K562 (cell line): ENCODE measurements around the gene AREL1. TPM values are rescaled to one million over a fixed set of nuclear protein-coding genes. Genes with fewer than 3 reads are reported as not detected.

ENCODE experiments used
- CCNT2 ChIP-seq: IDR thresholded peaks from 2 replicates; pipeline ENCODE4 v1.6.1; 2011; ENCODE audit warnings: borderline replicate concordance, low read depth, mild to moderate bottlenecking, moderate library complexity, mixed read lengths, low read length; ENCODE audit not compliant: insufficient read length; ENCODE audit errors: extremely low read depth
- JUN ChIP-seq, 2 experiments: sonication (generic) in 1 of 2; formaldehyde crosslinking in 1 of 2; IDR thresholded peaks; 2 replicates each; pipeline versions ENCODE4 v1.6.1 to v1.8.0; 2012 to 2022; ENCODE audit warnings: borderline replicate concordance in 2 of 2, mild to moderate bottlenecking in 2 of 2, improper control_type of control experiment in 1 of 2, low read depth in 1 of 2, low read length in 1 of 2, missing genetic modification reagents in 1 of 2
- MTA1 ChIP-seq: fragments of 450-650 bp; IDR thresholded peaks from 2 replicates; pipeline ENCODE4 v1.6.1; 2017; ENCODE audit warnings: borderline replicate concordance
- NR4A1 ChIP-seq, 2 experiments: fragments of 250-450 bp in 1 of 2; fragments of 450-650 bp in 1 of 2; sonication (Bioruptor Pico) in 1 of 2; IDR thresholded peaks; 2 replicates each; pipeline versions ENCODE4 v1.4.0 to v1.6.1; 2016 to 2020; ENCODE audit warnings: mild to moderate bottlenecking in 2 of 2, missing compliant biosample characterization in 1 of 2, missing genetic modification characterization in 1 of 2, moderate library complexity in 1 of 2
- PHF8 ChIP-seq: fragments of 200-600 bp; sonication (generic); IDR thresholded peaks from 2 replicates; pipeline ENCODE4 v1.6.1; 2012; ENCODE audit warnings: mixed run types, mild to moderate bottlenecking, inconsistent platforms, low read length, moderate library complexity, borderline replicate concordance
- PHTF2 ChIP-seq: fragments of 250-450 bp; sonication (Bioruptor Pico); IDR thresholded peaks from 2 replicates; pipeline ENCODE4 v1.5.0; 2021; ENCODE audit warnings: mild to moderate bottlenecking
- RBBP5 ChIP-seq: fragments of 200-600 bp; sonication (generic); IDR thresholded peaks from 2 replicates; pipeline ENCODE4 v1.6.1; 2012; ENCODE audit warnings: borderline replicate concordance, mild to moderate bottlenecking, low read length, control low read depth, inconsistent platforms; ENCODE audit not compliant: insufficient read depth, poor library complexity, severe bottlenecking
- TAF9B ChIP-seq: fragments of 450-650 bp; IDR thresholded peaks from 2 replicates; pipeline ENCODE4 v1.6.1; 2018; ENCODE audit warnings: mild to moderate bottlenecking; ENCODE audit not compliant: partially characterized antibody
- U2AF2 ChIP-seq: fragments of 200-400 bp; formaldehyde crosslinking; optimal IDR thresholded peaks from 2 replicates; pipeline ENCODE3; 2017; ENCODE audit warnings: low read depth, mild to moderate bottlenecking, low read length
- ZKSCAN3 ChIP-seq: fragments of 250-450 bp; sonication (Bioruptor Pico); IDR thresholded peaks from 2 replicates; pipeline ENCODE4 v1.4.0; 2020
- polyA plus RNA-seq, 8 experiments: library from polyadenylated mRNA; depleted of rRNA in 4 of 8; stranded (reverse) in 5 of 8; unstranded in 3 of 8; fragments of >200 nt; fragmentation: Nextera tagmentation in 2 of 8; fragmentation: Illumina TruSeq in 1 of 8; extraction: Ambion mirVana in 2 of 8; extraction: Trizol in 1 of 8; gene quantifications; 2 replicates each; pipeline versions ENCODE4 v1.2.1 to v1.2.3, GENCODE V29; 2011 to 2014; ENCODE audit warnings: inconsistent platforms in 1 of 8, missing spikeins in 1 of 8
- total RNA-seq, 7 experiments: library from RNA; depleted of rRNA in 6 of 7; stranded (reverse); fragments of >200 nt in 6 of 7; fragmentation: Illumina TruSeq in 2 of 7; extraction: Trizol in 2 of 7; gene quantifications; 2 replicates each; pipeline versions ENCODE4 v1.2.1 to v1.2.3, GENCODE V29; 2011 to 2021; ENCODE audit warnings: low replicate concordance in 1 of 7
- TF ChIP-seq, protein P1 (sequence below): sonication (generic); formaldehyde crosslinking; IDR thresholded peaks from 2 replicates; pipeline ENCODE4 v1.8.1; 2023; ENCODE audit warnings: mild to moderate bottlenecking, missing genetic modification reagents
- TF ChIP-seq, protein P2 (sequence below): fragments of 200-600 bp; sonication (generic); IDR thresholded peaks from one replicate; pipeline ENCODE4 v1.6.1; 2012; ENCODE audit warnings: mild to moderate bottlenecking, low read depth, low read length, inconsistent platforms

The AREL1 gene
- total and polyA plus RNA-seq, 9 of the 15 experiments (the other 6 are each of a cell fraction or from before 2014, with no cell fraction given): 6.0 to 24.8 (median 16.6) TPM

DNA sequence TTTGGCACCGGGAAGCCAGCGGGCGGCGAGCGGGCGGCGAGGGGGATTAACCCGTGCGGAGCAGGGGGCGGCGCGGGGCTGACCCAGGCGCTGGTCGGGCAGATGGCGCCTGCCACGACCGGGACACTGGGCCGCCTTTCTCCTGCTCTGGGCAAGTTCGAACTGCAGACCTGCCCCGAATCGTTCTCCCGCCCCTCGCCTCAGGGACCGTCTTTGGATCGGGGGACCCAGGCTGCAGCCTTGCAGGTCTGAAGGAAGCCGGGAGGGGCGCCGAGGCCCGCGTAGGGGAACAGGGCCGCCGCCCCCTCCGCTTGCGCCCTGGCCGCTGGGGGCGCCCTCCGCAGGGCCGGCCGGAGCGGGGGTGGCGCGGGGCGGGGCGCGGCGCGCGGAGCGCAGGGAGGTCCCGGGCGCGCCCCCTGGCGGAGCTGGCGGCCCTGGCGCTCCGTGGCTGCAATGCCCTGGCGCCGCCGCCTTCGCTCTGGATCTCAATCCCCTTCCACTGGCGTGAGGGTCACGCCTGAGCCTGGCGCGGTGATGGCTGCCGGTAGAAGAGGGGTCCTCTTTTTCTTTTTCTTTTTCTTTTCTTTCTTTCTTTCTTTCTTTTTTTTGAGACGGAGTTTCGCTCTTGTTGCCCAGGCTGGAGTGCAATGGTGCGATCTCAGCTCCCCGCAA lies 100.4 kb downstream of the AREL1 start (continued):
- TF ChIP-seq, protein P1, sequence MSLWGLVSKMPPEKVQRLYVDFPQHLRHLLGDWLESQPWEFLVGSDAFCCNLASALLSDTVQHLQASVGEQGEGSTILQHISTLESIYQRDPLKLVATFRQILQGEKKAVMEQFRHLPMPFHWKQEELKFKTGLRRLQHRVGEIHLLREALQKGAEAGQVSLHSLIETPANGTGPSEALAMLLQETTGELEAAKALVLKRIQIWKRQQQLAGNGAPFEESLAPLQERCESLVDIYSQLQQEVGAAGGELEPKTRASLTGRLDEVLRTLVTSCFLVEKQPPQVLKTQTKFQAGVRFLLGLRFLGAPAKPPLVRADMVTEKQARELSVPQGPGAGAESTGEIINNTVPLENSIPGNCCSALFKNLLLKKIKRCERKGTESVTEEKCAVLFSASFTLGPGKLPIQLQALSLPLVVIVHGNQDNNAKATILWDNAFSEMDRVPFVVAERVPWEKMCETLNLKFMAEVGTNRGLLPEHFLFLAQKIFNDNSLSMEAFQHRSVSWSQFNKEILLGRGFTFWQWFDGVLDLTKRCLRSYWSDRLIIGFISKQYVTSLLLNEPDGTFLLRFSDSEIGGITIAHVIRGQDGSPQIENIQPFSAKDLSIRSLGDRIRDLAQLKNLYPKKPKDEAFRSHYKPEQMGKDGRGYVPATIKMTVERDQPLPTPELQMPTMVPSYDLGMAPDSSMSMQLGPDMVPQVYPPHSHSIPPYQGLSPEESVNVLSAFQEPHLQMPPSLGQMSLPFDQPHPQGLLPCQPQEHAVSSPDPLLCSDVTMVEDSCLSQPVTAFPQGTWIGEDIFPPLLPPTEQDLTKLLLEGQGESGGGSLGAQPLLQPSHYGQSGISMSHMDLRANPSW (CRISPR knock-in tag): no peak
- TF ChIP-seq NR4A1 (CRISPR knock-in tag; IDR thresholded peaks at IDR 0.05) (no peak), NR4A1 (tag; IDR thresholded peaks at IDR 0.05) (no peak), U2AF2 (no peak), RBBP5 (no peak), PHTF2 (CRISPR knock-in tag) (no peak), TAF9B (no peak), ZKSCAN3 (no peak), MTA1 (no peak), CCNT2 (peak; percentile 44), PHF8 (peak; percentile 32; the same call in 1 of the 2 replicates), JUN (IDR thresholded peaks at IDR 0.05; ENCODE audit: borderline replicate concordance, low read depth, low read length) (no peak), JUN (CRISPR knock-in tag; IDR thresholded peaks at IDR 0.05; ENCODE audit: borderline replicate concordance) (no peak)
- TF ChIP-seq, protein P2, sequence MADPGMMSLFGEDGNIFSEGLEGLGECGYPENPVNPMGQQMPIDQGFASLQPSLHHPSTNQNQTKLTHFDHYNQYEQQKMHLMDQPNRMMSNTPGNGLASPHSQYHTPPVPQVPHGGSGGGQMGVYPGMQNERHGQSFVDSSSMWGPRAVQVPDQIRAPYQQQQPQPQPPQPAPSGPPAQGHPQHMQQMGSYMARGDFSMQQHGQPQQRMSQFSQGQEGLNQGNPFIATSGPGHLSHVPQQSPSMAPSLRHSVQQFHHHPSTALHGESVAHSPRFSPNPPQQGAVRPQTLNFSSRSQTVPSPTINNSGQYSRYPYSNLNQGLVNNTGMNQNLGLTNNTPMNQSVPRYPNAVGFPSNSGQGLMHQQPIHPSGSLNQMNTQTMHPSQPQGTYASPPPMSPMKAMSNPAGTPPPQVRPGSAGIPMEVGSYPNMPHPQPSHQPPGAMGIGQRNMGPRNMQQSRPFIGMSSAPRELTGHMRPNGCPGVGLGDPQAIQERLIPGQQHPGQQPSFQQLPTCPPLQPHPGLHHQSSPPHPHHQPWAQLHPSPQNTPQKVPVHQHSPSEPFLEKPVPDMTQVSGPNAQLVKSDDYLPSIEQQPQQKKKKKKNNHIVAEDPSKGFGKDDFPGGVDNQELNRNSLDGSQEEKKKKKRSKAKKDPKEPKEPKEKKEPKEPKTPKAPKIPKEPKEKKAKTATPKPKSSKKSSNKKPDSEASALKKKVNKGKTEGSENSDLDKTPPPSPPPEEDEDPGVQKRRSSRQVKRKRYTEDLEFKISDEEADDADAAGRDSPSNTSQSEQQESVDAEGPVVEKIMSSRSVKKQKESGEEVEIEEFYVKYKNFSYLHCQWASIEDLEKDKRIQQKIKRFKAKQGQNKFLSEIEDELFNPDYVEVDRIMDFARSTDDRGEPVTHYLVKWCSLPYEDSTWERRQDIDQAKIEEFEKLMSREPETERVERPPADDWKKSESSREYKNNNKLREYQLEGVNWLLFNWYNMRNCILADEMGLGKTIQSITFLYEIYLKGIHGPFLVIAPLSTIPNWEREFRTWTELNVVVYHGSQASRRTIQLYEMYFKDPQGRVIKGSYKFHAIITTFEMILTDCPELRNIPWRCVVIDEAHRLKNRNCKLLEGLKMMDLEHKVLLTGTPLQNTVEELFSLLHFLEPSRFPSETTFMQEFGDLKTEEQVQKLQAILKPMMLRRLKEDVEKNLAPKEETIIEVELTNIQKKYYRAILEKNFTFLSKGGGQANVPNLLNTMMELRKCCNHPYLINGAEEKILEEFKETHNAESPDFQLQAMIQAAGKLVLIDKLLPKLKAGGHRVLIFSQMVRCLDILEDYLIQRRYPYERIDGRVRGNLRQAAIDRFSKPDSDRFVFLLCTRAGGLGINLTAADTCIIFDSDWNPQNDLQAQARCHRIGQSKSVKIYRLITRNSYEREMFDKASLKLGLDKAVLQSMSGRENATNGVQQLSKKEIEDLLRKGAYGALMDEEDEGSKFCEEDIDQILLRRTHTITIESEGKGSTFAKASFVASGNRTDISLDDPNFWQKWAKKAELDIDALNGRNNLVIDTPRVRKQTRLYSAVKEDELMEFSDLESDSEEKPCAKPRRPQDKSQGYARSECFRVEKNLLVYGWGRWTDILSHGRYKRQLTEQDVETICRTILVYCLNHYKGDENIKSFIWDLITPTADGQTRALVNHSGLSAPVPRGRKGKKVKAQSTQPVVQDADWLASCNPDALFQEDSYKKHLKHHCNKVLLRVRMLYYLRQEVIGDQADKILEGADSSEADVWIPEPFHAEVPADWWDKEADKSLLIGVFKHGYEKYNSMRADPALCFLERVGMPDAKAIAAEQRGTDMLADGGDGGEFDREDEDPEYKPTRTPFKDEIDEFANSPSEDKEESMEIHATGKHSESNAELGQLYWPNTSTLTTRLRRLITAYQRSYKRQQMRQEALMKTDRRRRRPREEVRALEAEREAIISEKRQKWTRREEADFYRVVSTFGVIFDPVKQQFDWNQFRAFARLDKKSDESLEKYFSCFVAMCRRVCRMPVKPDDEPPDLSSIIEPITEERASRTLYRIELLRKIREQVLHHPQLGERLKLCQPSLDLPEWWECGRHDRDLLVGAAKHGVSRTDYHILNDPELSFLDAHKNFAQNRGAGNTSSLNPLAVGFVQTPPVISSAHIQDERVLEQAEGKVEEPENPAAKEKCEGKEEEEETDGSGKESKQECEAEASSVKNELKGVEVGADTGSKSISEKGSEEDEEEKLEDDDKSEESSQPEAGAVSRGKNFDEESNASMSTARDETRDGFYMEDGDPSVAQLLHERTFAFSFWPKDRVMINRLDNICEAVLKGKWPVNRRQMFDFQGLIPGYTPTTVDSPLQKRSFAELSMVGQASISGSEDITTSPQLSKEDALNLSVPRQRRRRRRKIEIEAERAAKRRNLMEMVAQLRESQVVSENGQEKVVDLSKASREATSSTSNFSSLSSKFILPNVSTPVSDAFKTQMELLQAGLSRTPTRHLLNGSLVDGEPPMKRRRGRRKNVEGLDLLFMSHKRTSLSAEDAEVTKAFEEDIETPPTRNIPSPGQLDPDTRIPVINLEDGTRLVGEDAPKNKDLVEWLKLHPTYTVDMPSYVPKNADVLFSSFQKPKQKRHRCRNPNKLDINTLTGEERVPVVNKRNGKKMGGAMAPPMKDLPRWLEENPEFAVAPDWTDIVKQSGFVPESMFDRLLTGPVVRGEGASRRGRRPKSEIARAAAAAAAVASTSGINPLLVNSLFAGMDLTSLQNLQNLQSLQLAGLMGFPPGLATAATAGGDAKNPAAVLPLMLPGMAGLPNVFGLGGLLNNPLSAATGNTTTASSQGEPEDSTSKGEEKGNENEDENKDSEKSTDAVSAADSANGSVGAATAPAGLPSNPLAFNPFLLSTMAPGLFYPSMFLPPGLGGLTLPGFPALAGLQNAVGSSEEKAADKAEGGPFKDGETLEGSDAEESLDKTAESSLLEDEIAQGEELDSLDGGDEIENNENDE: no peak
